HG02610 (cell line): ENCODE measurements around the gene AEBP2.

Experiments used
- ATAC-seq: cut with Tn5 transposase; IDR thresholded peaks from one replicate; pipeline ENCODE4 v1.9.1; 2021; ENCODE audit warnings: mild to moderate bottlenecking, moderate library complexity; ENCODE audit not compliant: unreplicated experiment

The AEBP2 gene

DNA sequence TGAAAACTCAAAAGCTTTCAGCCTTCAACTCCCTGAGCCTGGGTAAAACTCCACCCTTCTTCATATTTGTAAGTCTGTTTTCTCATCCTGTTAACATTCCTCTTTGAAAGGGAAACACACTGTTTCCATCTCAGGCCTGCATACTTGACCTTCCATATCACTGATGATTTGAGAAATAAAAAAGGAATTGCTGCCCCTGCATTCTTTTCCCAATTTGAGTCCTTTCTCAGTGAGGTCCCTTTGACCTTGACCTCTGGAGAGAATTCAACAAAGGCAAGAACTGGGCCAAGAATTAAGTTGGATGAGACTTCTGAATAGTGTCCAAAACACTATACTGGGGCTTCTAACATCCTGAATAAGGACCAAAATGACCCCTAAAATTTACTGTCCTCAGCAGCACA lies 108.0 kb downstream of the AEBP2 start:
- ATAC-seq: no peak

GRCh38 chr12:19548834-19549233 lies 109.5 kb downstream of the AEBP2 start:
- no peak for ATAC-seq

- peak; percentile 58 for ATAC-seq
Measured at GRCh38 chr12:19550626-19551025, 111.3 kb downstream of the AEBP2 start.

- peak; percentile 93 for ATAC-seq
Measured at GRCh38 chr12:19552441-19553097, 113.3 kb downstream of the AEBP2 start.

DNA sequence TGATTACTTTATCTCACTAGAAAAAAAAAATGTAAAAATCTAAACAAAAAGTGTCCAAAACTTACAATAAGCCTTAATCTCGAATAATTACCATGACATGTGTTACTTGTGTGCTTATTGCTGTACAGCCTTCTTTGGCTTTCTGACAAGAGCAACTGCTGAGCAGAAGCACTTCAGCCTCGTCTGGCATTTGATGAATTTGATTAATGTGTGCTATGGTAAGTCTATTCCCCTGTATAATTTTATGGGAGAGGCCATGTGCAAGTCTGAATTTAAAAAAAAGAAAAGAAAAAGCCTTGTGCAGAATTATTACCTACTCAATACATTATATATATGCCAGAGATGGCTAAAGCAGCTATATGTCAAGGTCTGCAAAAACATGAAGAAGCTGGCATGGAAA lies 113.9 kb downstream of the AEBP2 start:
- ATAC-seq: no peak

- no peak for ATAC-seq
Measured at GRCh38 chr12:19561411-19561961, 122.2 kb downstream of the AEBP2 start.
